ENCODE measurements around the gene D2HGDH.

D2HGDH gene

GRCh38 chr2:241719093-241719492, 15.3 kb upstream of the D2HGDH start:
- no peak overlapping the region for H3K4me3 ChIP-seq (ENCODE audit: low read depth, low read length)
- TF ChIP-seq, protein P1, sequence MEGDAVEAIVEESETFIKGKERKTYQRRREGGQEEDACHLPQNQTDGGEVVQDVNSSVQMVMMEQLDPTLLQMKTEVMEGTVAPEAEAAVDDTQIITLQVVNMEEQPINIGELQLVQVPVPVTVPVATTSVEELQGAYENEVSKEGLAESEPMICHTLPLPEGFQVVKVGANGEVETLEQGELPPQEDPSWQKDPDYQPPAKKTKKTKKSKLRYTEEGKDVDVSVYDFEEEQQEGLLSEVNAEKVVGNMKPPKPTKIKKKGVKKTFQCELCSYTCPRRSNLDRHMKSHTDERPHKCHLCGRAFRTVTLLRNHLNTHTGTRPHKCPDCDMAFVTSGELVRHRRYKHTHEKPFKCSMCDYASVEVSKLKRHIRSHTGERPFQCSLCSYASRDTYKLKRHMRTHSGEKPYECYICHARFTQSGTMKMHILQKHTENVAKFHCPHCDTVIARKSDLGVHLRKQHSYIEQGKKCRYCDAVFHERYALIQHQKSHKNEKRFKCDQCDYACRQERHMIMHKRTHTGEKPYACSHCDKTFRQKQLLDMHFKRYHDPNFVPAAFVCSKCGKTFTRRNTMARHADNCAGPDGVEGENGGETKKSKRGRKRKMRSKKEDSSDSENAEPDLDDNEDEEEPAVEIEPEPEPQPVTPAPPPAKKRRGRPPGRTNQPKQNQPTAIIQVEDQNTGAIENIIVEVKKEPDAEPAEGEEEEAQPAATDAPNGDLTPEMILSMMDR (IDR thresholded peaks at IDR 0.05; ENCODE audit: low read depth, low read length): no peak

GRCh38 chr2:241720099-241720498, 14.3 kb upstream of the D2HGDH start:
- no peak overlapping the region for H3K4me3 ChIP-seq (ENCODE audit: low read depth, low read length)
- TF ChIP-seq, protein P1 (IDR thresholded peaks at IDR 0.05; ENCODE audit: low read depth, low read length): no peak

DNA sequence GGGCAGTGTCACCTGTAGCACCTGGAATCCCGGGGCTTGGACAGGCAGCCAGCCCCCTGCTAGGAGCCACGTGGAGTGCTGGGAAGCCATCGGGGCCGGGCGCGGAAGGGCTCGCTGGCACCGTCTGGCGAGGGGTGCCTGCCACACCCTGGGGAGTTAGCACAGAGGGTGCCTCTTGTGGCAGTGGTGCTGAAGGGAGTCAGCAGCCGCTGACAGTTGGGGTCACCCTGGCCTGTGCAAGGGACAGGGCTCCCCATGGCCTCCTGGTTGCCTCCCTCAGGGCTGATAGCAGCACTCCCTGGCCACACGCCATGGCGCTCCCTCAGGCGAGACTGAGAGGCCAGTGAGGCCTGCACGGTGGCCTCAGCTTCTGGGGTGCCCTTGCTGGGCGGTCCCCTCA, 13.9 kb upstream of the D2HGDH start:
- TF ChIP-seq, protein P1 (IDR thresholded peaks at IDR 0.05; ENCODE audit: low read depth, low read length): no peak
- no peak overlapping the region for H3K4me3 ChIP-seq (ENCODE audit: low read depth, low read length)

- TF ChIP-seq, protein P1 (IDR thresholded peaks at IDR 0.05; ENCODE audit: low read depth, low read length): no peak
Measured at GRCh38 chr2:241721852-241722251, 12.6 kb upstream of the D2HGDH start.

GRCh38 chr2:241722896-241723454, 11.5 kb upstream of the D2HGDH start:
- TF ChIP-seq, protein P1 (IDR thresholded peaks at IDR 0.05; ENCODE audit: low read depth, low read length): no peak
- no peak overlapping the region for H3K4me3 ChIP-seq (ENCODE audit: low read depth, low read length)

More at GRCh38 chr2:241721852-241722251, 12.6 kb upstream of the D2HGDH start:
- no peak overlapping the region for H3K4me3 ChIP-seq (ENCODE audit: low read depth, low read length)

GRCh38 chr2:241724259-241724974, 10.0 kb upstream of the D2HGDH start:
- H3K4me3 ChIP-seq (ENCODE audit: low read depth, low read length): no peak overlapping the region
- TF ChIP-seq, protein P1 (IDR thresholded peaks at IDR 0.05; ENCODE audit: low read depth, low read length): no peak
